ENCODE measurements around the gene SLC36A4. TPM values are rescaled to one million over a fixed set of nuclear protein-coding genes. Genes with fewer than 3 reads are reported as not detected.

Gene SLC36A4
- total RNA-seq, 2 experiments from 2014 or later: 3.0 to 4.2 TPM

DNA sequence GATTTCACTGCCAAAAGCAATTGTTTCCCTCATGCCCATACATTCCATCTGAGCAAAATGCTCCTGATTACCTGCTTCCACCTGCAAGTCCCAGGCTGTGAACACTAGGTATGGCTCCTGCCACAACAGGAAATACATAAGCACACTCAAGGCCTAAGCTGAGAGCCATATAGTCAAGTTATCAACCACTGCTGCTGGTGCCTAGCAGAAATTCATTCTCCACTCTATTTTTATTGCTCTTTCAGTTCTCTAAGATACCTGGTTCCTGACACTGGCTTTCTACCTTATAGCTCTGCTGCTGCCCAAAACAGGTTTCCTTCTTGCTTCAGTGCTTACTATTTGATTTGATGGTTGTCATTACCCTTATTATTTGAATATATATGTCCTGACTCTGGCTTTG lies 31.6 kb downstream of the SLC36A4 start:
- POLR2A ChIA-PET: interaction anchor here (0.9 kb wide), 1 partner anchor 60 kb away, joined by 3 read pairs; no protein-coding TSS in a partner anchor
- no peak overlapping the region for H3K27ac ChIP-seq (ENCODE audit: low read depth, low read length, poor library complexity, severe bottlenecking)
- no peak overlapping the region for H3K4me3 ChIP-seq (ENCODE audit: low read depth, low read length, poor library complexity, severe bottlenecking)
- H3K9me2 ChIP-seq (ENCODE audit: insufficient read depth, low read length): no peaks in the 10 kb centered on the region
- H2AFZ ChIP-seq (ENCODE audit: low read length): no peak overlapping the region
- no peaks in the 10 kb centered on the region for H3K79me2 ChIP-seq (ENCODE audit: insufficient read depth, low read depth, low read length)
- H3K4me1 ChIP-seq (ENCODE audit: insufficient read depth, low read length, poor library complexity, severe bottlenecking): no peaks in the 10 kb centered on the region
- BruUV-seq (replicated peaks): no TSS peak
- no peaks in the 10 kb centered on the region for H3K9me3 ChIP-seq (ENCODE audit: low read length)
- intact Hi-C loops (cut with micrococcal nuclease; ENCODE audit: unreplicated experiment): no loop called here
- no peak for DNase-seq (ENCODE audit: low spot score)
- no peaks in the 10 kb centered on the region for H4K20me1 ChIP-seq (ENCODE audit: insufficient read depth, low read length)
- H3K36me3 ChIP-seq (ENCODE audit: insufficient read depth, low read length): no peaks in the 10 kb centered on the region; the same call in 1 of the 2 replicates
- CTCF ChIA-PET (ENCODE audit: unreplicated experiment): no interaction called here
- H3K4me2 ChIP-seq (ENCODE audit: low read length): no peak overlapping the region
- TF ChIP-seq CTCF (conservative IDR thresholded peaks at IDR 0.05; ENCODE audit: low read length): no peak
- no peak for TF ChIP-seq EZH2phosphoT487 (IDR thresholded peaks at IDR 0.05; ENCODE audit: borderline replicate concordance, low read depth, low read length)

- Histone ChIP-seq H3K4me3 (ENCODE audit: low read depth, low read length, poor library complexity, severe bottlenecking) (no peak overlapping the region), H3K4me2 (ENCODE audit: low read length) (no peak overlapping the region), H2AFZ (ENCODE audit: low read length) (no peak overlapping the region), H3K27ac (ENCODE audit: low read depth, low read length, poor library complexity, severe bottlenecking) (no peak overlapping the region), H3K9me3 (ENCODE audit: low read length) (no peaks in the 10 kb centered on the region), H3K79me2 (ENCODE audit: insufficient read depth, low read depth, low read length) (no peaks in the 10 kb centered on the region), H3K9me2 (ENCODE audit: insufficient read depth, low read length) (no peaks in the 10 kb centered on the region), H3K36me3 (ENCODE audit: insufficient read depth, low read length) (no peaks in the 10 kb centered on the region; the same call in 1 of the 2 replicates), H3K4me1 (ENCODE audit: insufficient read depth, low read length, poor library complexity, severe bottlenecking) (no peaks in the 10 kb centered on the region), H4K20me1 (ENCODE audit: insufficient read depth, low read length) (no peaks in the 10 kb centered on the region)
- intact Hi-C loops (cut with micrococcal nuclease; ENCODE audit: unreplicated experiment): no loop called here
- ChIA-PET CTCF (ENCODE audit: unreplicated experiment) (no interaction called here), POLR2A (no interaction called here)
- no TSS peak for BruUV-seq (replicated peaks)
- TF ChIP-seq EZH2phosphoT487 (IDR thresholded peaks at IDR 0.05; ENCODE audit: borderline replicate concordance, low read depth, low read length) (no peak), CTCF (conservative IDR thresholded peaks at IDR 0.05; ENCODE audit: low read length) (no peak)
- no peak for DNase-seq (ENCODE audit: low spot score)
Observed at GRCh38 chr11:93160808-93161207, 37.0 kb downstream of the SLC36A4 start.

DNA sequence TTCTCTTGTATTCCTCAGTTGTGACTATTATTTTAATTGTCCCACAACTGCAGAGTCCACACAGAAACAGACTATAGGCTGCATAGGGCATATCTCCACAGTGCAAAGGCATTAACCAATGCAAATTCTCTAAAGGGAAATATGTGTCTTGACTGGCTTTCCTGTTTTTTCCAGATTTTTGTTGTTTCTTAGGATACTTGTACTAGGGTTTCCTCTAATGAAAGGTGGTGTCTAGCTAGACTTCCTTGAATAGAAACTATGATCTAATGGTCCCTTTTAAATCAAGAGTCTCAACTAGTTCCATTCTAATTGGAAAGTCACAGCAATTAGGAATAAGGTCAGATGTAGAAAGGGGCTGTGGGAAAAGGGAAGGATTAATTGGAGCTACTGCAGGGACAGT lies 37.6 kb downstream of the SLC36A4 start:
- Histone ChIP-seq H3K4me1 (ENCODE audit: insufficient read depth, low read length, poor library complexity, severe bottlenecking) (no peaks in the 10 kb centered on the region), H3K4me2 (ENCODE audit: low read length) (no peak overlapping the region), H3K4me3 (ENCODE audit: low read depth, low read length, poor library complexity, severe bottlenecking) (no peak overlapping the region), H4K20me1 (ENCODE audit: insufficient read depth, low read length) (no peaks in the 10 kb centered on the region), H3K27ac (ENCODE audit: low read depth, low read length, poor library complexity, severe bottlenecking) (no peak overlapping the region), H3K79me2 (ENCODE audit: insufficient read depth, low read depth, low read length) (no peaks in the 10 kb centered on the region), H2AFZ (ENCODE audit: low read length) (no peak overlapping the region), H3K36me3 (ENCODE audit: insufficient read depth, low read length) (no peaks in the 10 kb centered on the region; the same call in 1 of the 2 replicates), H3K9me3 (ENCODE audit: low read length) (no peaks in the 10 kb centered on the region), H3K9me2 (ENCODE audit: insufficient read depth, low read length) (no peaks in the 10 kb centered on the region)
- TF ChIP-seq EZH2phosphoT487 (IDR thresholded peaks at IDR 0.05; ENCODE audit: borderline replicate concordance, low read depth, low read length) (no peak), CTCF (conservative IDR thresholded peaks at IDR 0.05; ENCODE audit: low read length) (no peak)
- CTCF ChIA-PET (ENCODE audit: unreplicated experiment): no interaction called here
- DNase-seq (ENCODE audit: low spot score): no peak
- BruUV-seq (replicated peaks): no TSS peak
- POLR2A ChIA-PET: no interaction called here
- intact Hi-C loops (cut with micrococcal nuclease; ENCODE audit: unreplicated experiment): no loop called here

All from OCI-LY7 (cell line).